ACC112 (cell line): ENCODE results near the gene LIN52.

ENCODE experiments used
- H2AFZ ChIP-seq: fragments of 200-600 bp; sonication (generic); one replicate; pipeline ENCODE4 v1.6.0; 2017; ENCODE audit warnings: antibody characterized with exemption, low read length; ENCODE audit not compliant: unreplicated experiment
- H3K27ac ChIP-seq: fragments of 200-600 bp; sonication (generic); 2 replicates; pipeline ENCODE4 v1.5.1; 2014; ENCODE audit warnings: low read depth, mild to moderate bottlenecking, antibody characterized with exemption, low read length, moderate library complexity
- H3K27me3 ChIP-seq: fragments of 200-600 bp; sonication (generic); 2 replicates; pipeline ENCODE4 v1.6.1; 2014; ENCODE audit warnings: mild to moderate bottlenecking, antibody characterized with exemption, low read length, moderate library complexity, mixed read lengths; ENCODE audit not compliant: insufficient read depth
- H3K36me3 ChIP-seq: fragments of 200-600 bp; sonication (generic); 2 replicates; pipeline ENCODE4 v1.6.1; 2016; ENCODE audit warnings: mild to moderate bottlenecking, antibody characterized with exemption, low read length, moderate library complexity, mixed read lengths; ENCODE audit not compliant: insufficient read depth
- H3K4me1 ChIP-seq: fragments of 200-600 bp; sonication (generic); one replicate; pipeline ENCODE4 v1.6.1; 2016; ENCODE audit warnings: low read length, mixed read lengths; ENCODE audit not compliant: insufficient read depth, unreplicated experiment, control insufficient read depth
- H3K4me3 ChIP-seq: fragments of 200-600 bp; sonication (generic); 2 replicates; pipeline ENCODE4 v1.5.1; 2014; ENCODE audit warnings: mild to moderate bottlenecking, low read depth, low read length
- H3K79me2 ChIP-seq: fragments of 200-600 bp; sonication (generic); one replicate; pipeline ENCODE4 v1.6.0; 2016; ENCODE audit warnings: low read length; ENCODE audit not compliant: control insufficient read depth, unreplicated experiment, insufficient read depth

The LIN52 gene

DNA sequence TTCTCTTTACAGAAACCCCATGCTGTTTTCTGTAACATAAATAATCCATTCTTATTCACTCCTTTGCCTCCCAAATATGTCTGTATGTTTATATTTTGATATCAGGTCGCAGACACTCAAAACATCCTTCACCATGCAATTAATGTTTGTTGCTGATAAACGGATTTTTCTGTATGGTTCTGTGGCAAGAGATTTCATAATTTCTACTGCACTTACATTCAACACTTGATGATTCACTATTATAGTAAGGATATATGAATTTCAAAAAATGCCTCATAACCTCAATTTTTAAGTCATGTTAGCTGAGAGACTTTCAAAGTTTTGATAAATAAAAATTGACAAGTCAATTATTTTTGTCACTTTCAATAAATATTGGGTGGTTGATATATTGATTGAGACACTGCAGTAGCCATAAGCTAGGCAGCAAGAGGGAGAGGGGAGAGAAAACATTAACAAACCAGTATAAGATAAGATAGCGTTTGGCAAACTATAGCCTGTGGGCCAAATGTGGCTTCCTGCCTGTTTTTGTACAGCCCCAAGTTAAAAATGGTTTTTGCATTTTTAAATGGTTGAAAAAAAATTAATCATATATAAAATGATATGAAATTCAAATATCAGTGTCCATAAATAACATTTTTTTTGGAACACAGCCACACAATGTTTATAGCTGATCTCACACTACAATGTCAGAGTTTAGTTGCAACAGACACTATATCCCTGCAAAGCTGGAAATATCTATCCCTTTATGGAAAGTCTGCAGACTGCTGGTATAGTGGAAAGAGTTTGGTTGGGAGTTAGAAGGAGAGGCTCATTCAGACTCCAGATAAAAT lies 18.8 kb upstream of the LIN52 start:
- Histone ChIP-seq H2AFZ (no peak overlapping the region), H3K27ac (peak overlapping the region; percentile 68), H3K79me2 (no peaks in the 10 kb centered on the region)

DNA sequence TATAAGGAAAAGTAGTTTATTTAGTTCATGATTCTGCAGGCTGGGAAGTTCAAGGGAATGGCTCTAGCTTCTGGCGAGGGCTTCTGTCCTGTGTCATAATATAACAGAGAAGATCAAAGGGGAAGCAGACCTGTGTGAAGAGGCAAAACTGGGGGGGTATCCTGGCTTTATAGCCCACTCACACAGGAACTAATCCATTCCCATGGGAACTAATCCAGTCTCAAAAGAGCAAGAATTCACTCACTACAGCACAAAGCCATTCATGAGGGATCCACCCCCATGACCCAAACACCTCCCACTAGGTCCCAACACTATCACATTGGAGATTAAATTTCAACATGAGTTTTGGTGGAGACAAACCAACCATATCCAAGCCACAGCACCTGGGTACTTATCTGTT lies 7.4 kb upstream of the LIN52 start:
- Histone ChIP-seq H3K27ac (no peak overlapping the region), H3K79me2 (no peaks in the 10 kb centered on the region), H3K4me3 (no peak overlapping the region), H3K4me1 (peaks cover 5% of the 10 kb centered on the region), H3K36me3 (no peaks in the 10 kb centered on the region), H3K27me3 (no peaks in the 10 kb centered on the region), H2AFZ (no peak overlapping the region)

More for the DNA sequence above, 18.8 kb upstream of the LIN52 start:
- 0 out of 2 replicates have a peak overlapping the region, but pooled peaks have one; percentile 3 for H3K4me3 ChIP-seq
- H3K36me3 ChIP-seq = no peaks in the 10 kb centered on the region
- H3K4me1 ChIP-seq = peaks cover 40% of the 10 kb centered on the region
- H3K27me3 ChIP-seq = no peaks in the 10 kb centered on the region

DNA sequence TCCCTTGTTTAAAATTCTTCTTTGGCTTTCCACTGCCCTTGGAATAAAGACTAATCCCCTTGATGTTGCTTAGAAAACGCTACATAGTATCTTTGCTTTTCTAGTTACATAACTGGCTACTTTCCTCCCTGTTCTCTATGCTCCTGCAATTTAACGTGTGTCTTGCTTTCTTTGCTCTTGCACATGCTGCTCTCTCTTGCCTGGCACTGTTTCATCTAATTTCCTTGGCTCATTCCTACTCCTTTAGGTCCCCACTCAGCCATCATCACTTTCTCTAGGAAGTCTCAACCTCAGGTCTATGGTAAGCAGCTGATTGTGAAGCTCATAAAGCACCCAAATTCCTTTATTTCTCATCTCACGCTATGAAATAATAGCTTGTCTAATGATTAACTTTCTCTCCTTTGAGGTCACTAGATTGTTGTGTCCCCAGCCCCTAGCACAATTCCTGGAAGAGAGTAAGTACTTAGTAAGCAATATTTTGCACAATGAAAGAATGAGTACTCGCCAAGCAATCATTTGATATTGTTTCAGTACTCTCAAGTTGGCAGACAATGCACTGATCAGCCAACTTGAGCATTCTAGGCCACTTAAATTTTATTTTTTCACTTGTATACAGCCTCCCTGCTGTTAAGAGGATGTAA lies 3.8 kb upstream of the LIN52 start:
- Histone ChIP-seq H3K27me3 (no peaks in the 10 kb centered on the region), H3K27ac (no peak overlapping the region), H2AFZ (no peak overlapping the region), H3K4me1 (peaks cover 23% of the 10 kb centered on the region), H3K4me3 (no peak overlapping the region), H3K79me2 (peaks cover 8% of the 10 kb centered on the region), H3K36me3 (no peaks in the 10 kb centered on the region)

DNA sequence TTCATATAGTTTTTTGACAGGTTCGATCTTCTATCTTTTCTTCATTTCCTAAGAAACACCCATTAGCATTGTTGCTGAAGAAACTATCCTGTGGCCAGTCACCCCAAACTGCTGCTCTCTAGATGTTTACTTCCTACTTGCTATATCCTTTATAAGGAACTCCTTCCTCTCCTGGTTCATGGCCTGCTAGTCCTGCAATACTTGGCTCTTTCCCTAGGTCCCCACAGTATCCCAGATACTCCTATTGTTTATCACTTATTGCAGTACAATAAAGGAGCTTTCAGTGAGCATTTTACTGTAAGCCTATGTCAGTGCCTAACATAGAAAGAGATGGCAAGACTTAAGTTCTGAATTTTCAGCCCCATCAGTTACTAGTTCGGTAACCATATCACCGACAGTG lies 3.3 kb upstream of the LIN52 start:
- H2AFZ ChIP-seq = no peak overlapping the region
- no peaks in the 10 kb centered on the region for H3K27me3 ChIP-seq
- no peaks in the 10 kb centered on the region for H3K36me3 ChIP-seq
- no peak overlapping the region for H3K4me3 ChIP-seq
- peaks cover 10% of the 10 kb centered on the region for H3K79me2 ChIP-seq
- peaks cover 27% of the 10 kb centered on the region for H3K4me1 ChIP-seq
- H3K27ac ChIP-seq = no peak overlapping the region

DNA sequence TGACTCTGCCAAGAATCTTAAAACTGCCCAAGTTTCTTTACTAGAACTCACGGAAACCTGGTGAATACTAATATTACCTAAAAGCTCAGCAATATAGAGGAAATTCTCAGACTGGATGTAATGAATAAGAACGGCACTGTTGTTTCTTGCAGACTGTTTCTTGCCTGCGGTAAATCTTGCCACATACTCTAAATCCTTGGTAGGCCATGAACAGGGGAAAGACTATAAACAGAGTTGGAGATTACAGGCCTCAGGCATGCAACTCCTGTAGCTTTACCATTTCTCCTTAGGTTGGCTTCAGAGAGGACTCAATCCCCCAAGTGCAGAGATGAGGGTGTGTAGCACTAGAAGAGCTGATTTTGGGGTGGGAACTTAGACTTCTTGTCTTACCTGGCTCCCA lies 1.6 kb upstream of the LIN52 start:
- H3K4me1 ChIP-seq = peaks cover 27% of the 10 kb centered on the region
- no peak overlapping the region for H3K27ac ChIP-seq
- H3K4me3 ChIP-seq = peak overlapping the region; percentile 89
- peak overlapping the region; percentile 76 for H2AFZ ChIP-seq
- H3K79me2 ChIP-seq = peaks cover 10% of the 10 kb centered on the region
- no peaks in the 10 kb centered on the region for H3K36me3 ChIP-seq
- no peaks in the 10 kb centered on the region for H3K27me3 ChIP-seq

DNA sequence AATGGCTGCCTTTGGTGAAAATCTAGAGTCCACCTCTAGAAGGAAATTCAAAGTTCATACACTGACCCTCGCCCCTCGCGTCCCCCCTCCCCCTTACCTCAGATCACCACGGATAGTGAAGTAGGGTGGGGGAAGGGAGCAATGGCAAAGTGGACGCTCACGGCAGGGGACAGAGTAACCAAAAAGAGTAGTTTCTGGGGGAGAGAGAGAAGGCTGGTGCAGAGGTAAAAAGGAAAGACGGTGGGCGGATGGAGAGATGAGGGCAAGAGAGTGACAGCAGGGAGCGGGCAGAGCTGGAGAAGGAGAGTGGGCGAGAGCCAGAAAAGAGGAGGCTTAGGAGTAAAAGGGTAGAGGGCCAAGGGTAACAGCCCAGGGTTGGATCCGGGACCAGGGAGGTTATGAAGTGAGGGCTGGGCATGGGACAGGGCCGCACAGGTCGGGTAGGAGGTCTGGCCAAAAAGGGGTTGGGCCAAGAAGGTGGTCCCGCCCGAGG lies 926 bp upstream of the LIN52 start:
- peak overlapping the region; percentile 3; the same call in 1 of the 2 replicates for H3K27ac ChIP-seq
- H3K4me3 ChIP-seq = peak overlapping the region; percentile 89
- H3K27me3 ChIP-seq = no peaks in the 10 kb centered on the region
- peaks cover 27% of the 10 kb centered on the region for H3K4me1 ChIP-seq
- no peaks in the 10 kb centered on the region for H3K36me3 ChIP-seq
- H2AFZ ChIP-seq = peak overlapping the region; percentile 76
- peaks cover 11% of the 10 kb centered on the region for H3K79me2 ChIP-seq

DNA sequence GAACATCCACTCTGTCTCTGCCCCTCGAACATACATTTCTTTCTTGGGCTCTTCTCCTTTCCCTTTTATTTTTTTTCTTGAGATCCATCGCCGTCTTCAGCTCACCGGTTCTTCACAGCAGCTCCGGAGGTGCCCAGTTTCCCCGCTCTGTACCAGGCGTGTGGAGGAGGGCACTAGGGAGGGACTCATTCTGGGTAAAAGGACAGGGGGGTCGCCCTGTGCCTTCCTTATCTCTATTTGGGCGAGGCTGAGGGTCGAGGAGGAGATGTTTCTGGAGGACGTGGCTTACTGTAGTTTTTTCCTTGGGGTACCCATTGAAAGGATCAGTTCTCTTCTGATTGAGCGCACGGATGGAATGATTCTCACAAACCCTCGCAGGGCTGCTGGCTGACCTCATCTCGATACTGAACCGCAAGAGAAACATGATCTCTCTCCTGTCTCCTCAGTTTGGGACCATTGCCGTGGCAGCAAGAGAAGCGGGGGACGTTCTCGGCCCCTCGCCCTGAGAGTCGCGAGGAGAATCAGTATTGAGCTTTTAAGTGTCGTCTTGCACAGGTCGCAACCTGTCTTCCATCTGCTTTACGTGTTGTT lies 386 bp downstream of the LIN52 start:
- Histone ChIP-seq H3K4me1 (peaks cover 27% of the 10 kb centered on the region), H3K4me3 (peak overlapping the region; percentile 89), H3K27ac (peak overlapping the region; percentile 70), H3K36me3 (no peaks in the 10 kb centered on the region), H3K27me3 (no peaks in the 10 kb centered on the region), H3K79me2 (peaks cover 16% of the 10 kb centered on the region), H2AFZ (peak overlapping the region; percentile 83)

DNA sequence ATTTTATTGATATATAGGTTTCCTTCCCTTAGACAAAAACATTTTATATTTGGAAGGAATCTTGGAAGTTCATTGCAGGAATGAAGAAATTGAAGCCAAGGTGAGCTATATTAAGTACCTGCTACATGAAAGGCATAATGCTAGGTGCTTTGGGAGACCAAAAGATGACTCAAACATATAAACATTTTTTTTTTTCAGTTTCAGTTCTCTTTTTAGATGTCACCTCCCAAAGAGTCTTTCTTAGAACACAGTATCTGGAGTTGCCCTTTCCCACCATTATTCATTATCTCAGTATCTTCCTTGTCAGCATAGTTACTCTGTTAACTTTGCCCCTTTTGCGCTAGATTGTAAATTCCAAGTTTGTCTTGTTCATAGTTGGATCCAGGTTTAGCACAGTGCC lies 1.1 kb downstream of the LIN52 start:
- Histone ChIP-seq H3K4me3 (peak overlapping the region; percentile 89), H2AFZ (no peak overlapping the region), H3K4me1 (peaks cover 27% of the 10 kb centered on the region), H3K79me2 (peaks cover 16% of the 10 kb centered on the region), H3K27me3 (no peaks in the 10 kb centered on the region), H3K27ac (peak overlapping the region; percentile 70; the same call in 1 of the 2 replicates), H3K36me3 (no peaks in the 10 kb centered on the region)

DNA sequence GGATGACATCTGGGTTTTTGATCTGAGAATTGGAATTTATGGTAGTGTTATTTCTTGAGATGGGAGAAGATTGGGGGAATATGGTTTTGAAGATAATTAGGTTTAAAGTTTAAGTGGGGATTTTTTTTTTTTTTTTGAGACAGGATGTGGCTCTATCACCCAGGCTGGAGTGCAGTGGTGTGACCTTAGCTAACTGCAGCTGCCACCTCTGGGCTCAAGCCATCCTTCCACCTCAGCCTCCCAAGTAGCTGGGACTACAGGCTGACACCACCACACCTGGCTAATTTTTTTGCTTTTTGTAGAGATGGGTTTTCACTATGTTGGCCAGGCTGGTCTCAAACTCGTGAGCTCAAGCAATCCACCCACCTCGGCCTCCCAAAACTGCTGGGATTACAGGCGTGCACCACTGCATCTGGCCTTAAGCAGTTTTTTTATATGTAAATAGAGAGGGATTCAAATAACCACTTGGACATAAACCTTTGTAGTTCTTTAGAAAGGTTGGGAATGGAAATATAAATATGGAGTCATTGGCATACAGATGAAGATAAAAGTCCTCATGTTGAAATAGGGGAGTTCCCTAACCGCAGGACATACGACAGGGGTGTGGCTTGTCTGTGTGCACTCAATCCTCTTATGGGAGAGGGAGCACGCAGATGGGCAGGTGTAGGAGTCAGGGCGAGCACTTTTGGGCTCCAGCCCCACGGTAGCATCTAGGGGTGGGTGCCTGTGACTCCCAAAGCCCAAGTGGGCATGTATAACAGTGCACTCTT lies 4.7 kb downstream of the LIN52 start:
- H3K27me3 ChIP-seq = no peaks in the 10 kb centered on the region
- H3K27ac ChIP-seq = no peak overlapping the region
- no peaks in the 10 kb centered on the region for H3K36me3 ChIP-seq
- H2AFZ ChIP-seq = no peak overlapping the region
- H3K4me1 ChIP-seq = peaks cover 8% of the 10 kb centered on the region
- H3K79me2 ChIP-seq = peaks cover 19% of the 10 kb centered on the region
- H3K4me3 ChIP-seq = no peak overlapping the region

DNA sequence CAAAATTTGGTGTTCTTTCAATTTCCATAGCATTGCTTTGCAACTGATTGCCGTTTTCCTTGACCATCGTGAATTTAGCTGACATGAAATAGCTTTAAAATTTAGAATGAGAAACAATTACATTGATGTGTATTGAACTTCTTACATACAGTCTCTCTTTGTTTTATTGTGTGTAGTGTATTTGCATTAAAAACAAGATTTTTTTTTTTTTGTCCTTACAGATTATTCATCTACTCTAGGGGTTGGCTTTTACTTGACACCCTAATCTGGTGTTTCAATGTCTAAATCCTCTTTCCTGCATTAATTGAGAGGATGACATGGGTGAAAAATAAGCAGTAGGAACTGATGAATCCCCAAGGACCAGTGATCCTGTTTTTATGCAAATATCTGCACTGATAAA lies 20.6 kb downstream of the LIN52 start:
- Histone ChIP-seq H3K27me3 (no peaks in the 10 kb centered on the region), H3K4me1 (no peaks in the 10 kb centered on the region), H2AFZ (no peak overlapping the region), H3K27ac (no peak overlapping the region), H3K36me3 (no peaks in the 10 kb centered on the region; the same call in 1 of the 2 replicates), H3K4me3 (no peak overlapping the region), H3K79me2 (no peaks in the 10 kb centered on the region)
